ENCODE measurements around the gene KIAA1191.

DNA sequence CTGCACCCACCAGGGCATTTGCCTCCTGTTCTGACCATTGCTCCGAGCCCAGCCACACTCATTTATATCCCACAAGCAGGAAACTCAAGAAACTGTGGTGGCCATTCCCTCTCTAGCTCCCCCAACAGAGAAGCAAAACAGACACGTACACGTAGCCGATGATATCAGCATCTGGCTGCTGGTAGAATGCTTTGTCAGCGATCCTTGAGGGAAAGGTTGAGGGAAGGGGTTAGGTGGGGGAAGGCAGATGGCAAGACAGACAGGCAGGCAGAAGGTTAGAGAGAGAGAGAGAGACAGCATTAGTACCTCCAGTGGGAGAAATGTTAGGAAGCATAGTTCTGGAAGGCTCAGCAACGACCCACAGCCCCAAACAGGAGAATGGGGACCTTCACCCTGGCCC lies 34.8 kb upstream of the KIAA1191 start:
- TF ChIP-seq POLR2A (IDR thresholded peaks at IDR 0.05; ENCODE audit: low read depth, low read length) (no peak), RAD21 (IDR thresholded peaks at IDR 0.05; ENCODE audit: low read length) (no peak), MXI1 (IDR thresholded peaks at IDR 0.05; ENCODE audit: borderline replicate concordance, low read depth, low read length) (no peak), CEBPB (IDR thresholded peaks at IDR 0.05; ENCODE audit: low read depth, low read length) (no peak), USF2 (IDR thresholded peaks at IDR 0.05; ENCODE audit: low read depth, low read length) (no peak), BHLHE40 (IDR thresholded peaks at IDR 0.05; ENCODE audit: low read depth, low read length) (no peak), CHD1 (IDR thresholded peaks at IDR 0.05; ENCODE audit: low read depth, low read length) (no peak), SMC3 (IDR thresholded peaks at IDR 0.05; ENCODE audit: low read depth, low read length) (no peak), FOS (IDR thresholded peaks at IDR 0.05; ENCODE audit: low read depth, low read length) (no peak), RFX5 (IDR thresholded peaks at IDR 0.05; ENCODE audit: low read depth, low read length) (no peak), RCOR1 (IDR thresholded peaks at IDR 0.05; ENCODE audit: insufficient replicate concordance, low read length) (no peak), MAZ (IDR thresholded peaks at IDR 0.05; ENCODE audit: borderline replicate concordance, low read depth, low read length) (no peak)
- TF ChIP-seq, protein P1, sequence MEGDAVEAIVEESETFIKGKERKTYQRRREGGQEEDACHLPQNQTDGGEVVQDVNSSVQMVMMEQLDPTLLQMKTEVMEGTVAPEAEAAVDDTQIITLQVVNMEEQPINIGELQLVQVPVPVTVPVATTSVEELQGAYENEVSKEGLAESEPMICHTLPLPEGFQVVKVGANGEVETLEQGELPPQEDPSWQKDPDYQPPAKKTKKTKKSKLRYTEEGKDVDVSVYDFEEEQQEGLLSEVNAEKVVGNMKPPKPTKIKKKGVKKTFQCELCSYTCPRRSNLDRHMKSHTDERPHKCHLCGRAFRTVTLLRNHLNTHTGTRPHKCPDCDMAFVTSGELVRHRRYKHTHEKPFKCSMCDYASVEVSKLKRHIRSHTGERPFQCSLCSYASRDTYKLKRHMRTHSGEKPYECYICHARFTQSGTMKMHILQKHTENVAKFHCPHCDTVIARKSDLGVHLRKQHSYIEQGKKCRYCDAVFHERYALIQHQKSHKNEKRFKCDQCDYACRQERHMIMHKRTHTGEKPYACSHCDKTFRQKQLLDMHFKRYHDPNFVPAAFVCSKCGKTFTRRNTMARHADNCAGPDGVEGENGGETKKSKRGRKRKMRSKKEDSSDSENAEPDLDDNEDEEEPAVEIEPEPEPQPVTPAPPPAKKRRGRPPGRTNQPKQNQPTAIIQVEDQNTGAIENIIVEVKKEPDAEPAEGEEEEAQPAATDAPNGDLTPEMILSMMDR (conservative IDR thresholded peaks at IDR 0.05; ENCODE audit: low read depth, low read length): no peak
- TF ChIP-seq, protein P2, sequence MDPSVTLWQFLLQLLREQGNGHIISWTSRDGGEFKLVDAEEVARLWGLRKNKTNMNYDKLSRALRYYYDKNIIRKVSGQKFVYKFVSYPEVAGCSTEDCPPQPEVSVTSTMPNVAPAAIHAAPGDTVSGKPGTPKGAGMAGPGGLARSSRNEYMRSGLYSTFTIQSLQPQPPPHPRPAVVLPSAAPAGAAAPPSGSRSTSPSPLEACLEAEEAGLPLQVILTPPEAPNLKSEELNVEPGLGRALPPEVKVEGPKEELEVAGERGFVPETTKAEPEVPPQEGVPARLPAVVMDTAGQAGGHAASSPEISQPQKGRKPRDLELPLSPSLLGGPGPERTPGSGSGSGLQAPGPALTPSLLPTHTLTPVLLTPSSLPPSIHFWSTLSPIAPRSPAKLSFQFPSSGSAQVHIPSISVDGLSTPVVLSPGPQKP (IDR thresholded peaks at IDR 0.05; ENCODE audit: borderline replicate concordance, low read depth, low read length): no peak

Data from IMR-90 (cell line).